Activated T-cell treated with anti-CD3 and anti-CD28 coated beads, Interleukin-2, amount 50 U/mL, for 72 hours (primary cell): ENCODE results near the gene TFCP2L1. TPM values are rescaled to one million over a fixed set of nuclear protein-coding genes. Genes with fewer than 3 reads are reported as not detected.
"Not testable (repeated sequence)": the region's sequence is repeated elsewhere in the genome, so short reads cannot be mapped to it uniquely, and the experiment has no call there.

Experiments used
- ATAC-seq, 2 donors: fragments of 150-1000 bp; cut with Tn5 transposase; replicated peaks in 1 of 2; 2 replicates each; pipeline ENCODE4 v1.10.0; 2021; ENCODE audit warnings: moderate library complexity in 2 of 2, mild to moderate bottlenecking in 1 of 2
- DNase-seq, 2 donors: peaks; one replicate each; pipeline ENCODE4 v3.0.0; 2021 to 2022; ENCODE audit warnings: mixed read lengths in 1 of 2
- H3K27ac Mint-ChIP-seq: one replicate; pipeline ENCODE4 v1.8.0; 2022; ENCODE audit warnings: mild to moderate bottlenecking, moderate library complexity, mixed read lengths
- H3K27me3 Mint-ChIP-seq: one replicate; pipeline ENCODE4 v1.8.0; 2022; ENCODE audit warnings: low read depth, mixed read lengths
- H3K36me3 Mint-ChIP-seq, 2 donors: one replicate each; pipeline ENCODE4 v1.8.0; 2022; ENCODE audit warnings: mixed read lengths in 2 of 2, mild to moderate bottlenecking in 1 of 2; ENCODE audit not compliant: insufficient read depth in 2 of 2
- H3K4me1 Mint-ChIP-seq: one replicate; pipeline ENCODE4 v1.8.0; 2022; ENCODE audit warnings: low read depth, mixed read lengths
- H3K4me3 Mint-ChIP-seq, 2 donors: one replicate each; pipeline ENCODE4 v1.8.0; 2022; ENCODE audit warnings: mild to moderate bottlenecking in 2 of 2, mixed read lengths in 2 of 2, moderate library complexity in 2 of 2
- H3K9me3 Mint-ChIP-seq, 2 donors: one replicate each; pipeline ENCODE4 v1.8.0; 2022; ENCODE audit warnings: mixed read lengths in 2 of 2
- total RNA-seq, 2 donors: library from RNA; stranded (reverse); gene quantifications; one replicate each; pipeline ENCODE4 v1.2.3, GENCODE V29; 2022

Gene TFCP2L1, protein sequence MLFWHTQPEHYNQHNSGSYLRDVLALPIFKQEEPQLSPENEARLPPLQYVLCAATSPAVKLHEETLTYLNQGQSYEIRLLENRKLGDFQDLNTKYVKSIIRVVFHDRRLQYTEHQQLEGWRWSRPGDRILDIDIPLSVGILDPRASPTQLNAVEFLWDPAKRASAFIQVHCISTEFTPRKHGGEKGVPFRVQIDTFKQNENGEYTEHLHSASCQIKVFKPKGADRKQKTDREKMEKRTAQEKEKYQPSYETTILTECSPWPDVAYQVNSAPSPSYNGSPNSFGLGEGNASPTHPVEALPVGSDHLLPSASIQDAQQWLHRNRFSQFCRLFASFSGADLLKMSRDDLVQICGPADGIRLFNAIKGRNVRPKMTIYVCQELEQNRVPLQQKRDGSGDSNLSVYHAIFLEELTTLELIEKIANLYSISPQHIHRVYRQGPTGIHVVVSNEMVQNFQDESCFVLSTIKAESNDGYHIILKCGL
- under 1 TPM; 0.10 to 0.16 TPM for total RNA-seq

- ATAC-seq (peak; percentile 77), DNase-seq (peak; percentile 31 to 41)
- Mint-ChIP-seq H3K4me3 (peak within 1 kb of the TSS; percentile 75 to 86), H3K9me3 (no peaks in the 10 kb centered on the region), H3K4me1 (peaks cover 6% of the 10 kb centered on the region), H3K27me3 (peaks cover 39% of the 10 kb centered on the region), H3K36me3 (peaks cover 0 to 2% of the 10 kb centered on the region in 2 donors), H3K27ac (no peak within 1 kb of the TSS)
Measured at GRCh38 chr2:121284463-121285449, at the start of gene TFCP2L1. TFCP2L1 (minus strand) TSS chr2:121285202; CDS start chr2:121285109, 93 bp downstream.

- no peaks in the 10 kb centered on the region for H3K9me3 Mint-ChIP-seq
- no peak overlapping the region for H3K27ac Mint-ChIP-seq
- H3K36me3 Mint-ChIP-seq, result no peaks in the 10 kb centered on the region
- H3K4me3 Mint-ChIP-seq, result no peak overlapping the region
- DNase-seq (peak in 1 of 2 donors; percentile 12), ATAC-seq (peak; percentile 31 to 59)
- H3K27me3 Mint-ChIP-seq, result peaks cover 7% of the 10 kb centered on the region
- H3K4me1 Mint-ChIP-seq, result no peaks in the 10 kb centered on the region
Measured at GRCh38 chr2:121333834-121334558, 49.0 kb upstream of the TFCP2L1 start.

GRCh38 chr2:121333231-121333630 lies 48.2 kb upstream of the TFCP2L1 start:
- Mint-ChIP-seq H3K9me3 (no peaks in the 10 kb centered on the region), H3K36me3 (no peaks in the 10 kb centered on the region), H3K27ac (no peak overlapping the region), H3K27me3 (peaks cover 7% of the 10 kb centered on the region), H3K4me1 (no peaks in the 10 kb centered on the region), H3K4me3 (no peak overlapping the region)
- ATAC-seq (no peak), DNase-seq (no peak)

GRCh38 chr2:121331324-121331723 lies 46.3 kb upstream of the TFCP2L1 start:
- DNase-seq, ATAC-seq, H3K9me3 Mint-ChIP-seq, H3K36me3 Mint-ChIP-seq, H3K4me3 Mint-ChIP-seq, H3K4me1 Mint-ChIP-seq, H3K27me3 Mint-ChIP-seq, H3K27ac Mint-ChIP-seq: not testable (repeated sequence)

DNA sequence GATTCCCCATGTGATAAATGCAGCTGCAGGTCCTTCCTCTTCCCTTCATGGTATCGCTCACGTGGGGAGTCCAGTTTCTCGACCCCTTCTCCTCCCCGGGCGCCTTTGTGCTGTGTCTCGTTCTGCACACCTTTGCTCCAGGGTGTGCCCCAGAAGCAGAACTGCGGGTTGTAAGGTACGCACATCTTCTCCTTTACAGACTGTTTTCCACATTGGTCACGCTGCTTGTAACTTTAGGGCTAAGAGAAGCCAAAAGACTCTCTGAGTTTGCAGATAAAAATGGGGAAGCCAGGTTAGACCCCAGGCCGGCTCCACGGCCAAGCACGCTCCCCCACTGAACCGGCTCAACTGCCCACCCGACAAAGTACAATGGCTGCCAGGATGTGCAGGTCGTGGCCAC lies 45.9 kb upstream of the TFCP2L1 start:
- no peak overlapping the region for H3K4me3 Mint-ChIP-seq
- H3K9me3 Mint-ChIP-seq, result no peaks in the 10 kb centered on the region
- DNase-seq (no peak), ATAC-seq (no peak)
- H3K4me1 Mint-ChIP-seq, result no peaks in the 10 kb centered on the region
- H3K27ac Mint-ChIP-seq, result peak overlapping the region; percentile 40
- H3K27me3 Mint-ChIP-seq, result peaks cover 7% of the 10 kb centered on the region
- H3K36me3 Mint-ChIP-seq, result no peaks in the 10 kb centered on the region

- Mint-ChIP-seq H3K27ac (no peak overlapping the region), H3K4me1 (no peaks in the 10 kb centered on the region), H3K4me3 (no peak overlapping the region), H3K36me3 (no peaks in the 10 kb centered on the region), H3K27me3 (peaks cover 7% of the 10 kb centered on the region), H3K9me3 (no peaks in the 10 kb centered on the region)
- no peak for DNase-seq
- no peak for ATAC-seq
Measured at GRCh38 chr2:121329786-121330185, 44.8 kb upstream of the TFCP2L1 start.

- Mint-ChIP-seq H3K9me3 (no peaks in the 10 kb centered on the region), H3K27me3 (peaks cover 7% of the 10 kb centered on the region), H3K4me1 (no peaks in the 10 kb centered on the region), H3K36me3 (no peaks in the 10 kb centered on the region), H3K27ac (no peak overlapping the region), H3K4me3 (no peak overlapping the region)
- ATAC-seq (no peak), DNase-seq (no peak)
Measured at GRCh38 chr2:121326628-121327027, 41.6 kb upstream of the TFCP2L1 start.

DNA sequence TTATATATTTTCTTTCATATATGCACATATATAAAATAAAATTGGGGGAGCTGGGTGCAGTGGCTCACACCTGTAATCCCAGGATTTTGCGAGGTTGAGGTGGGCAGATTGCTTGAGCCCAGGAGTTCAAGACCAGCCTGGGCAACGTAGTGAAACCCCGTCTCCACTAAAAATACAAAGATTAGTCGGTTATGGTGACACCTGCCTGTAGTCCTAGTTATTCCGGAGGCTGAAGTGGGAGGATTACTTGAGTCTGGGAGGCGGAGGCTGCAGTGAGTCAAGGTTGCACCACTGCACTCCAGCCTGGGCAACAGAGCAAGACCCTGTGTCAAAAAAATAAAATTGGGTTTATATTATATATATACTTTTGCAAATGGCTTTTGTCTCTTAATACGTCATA lies 39.6 kb upstream of the TFCP2L1 start:
- Mint-ChIP-seq H3K27ac (no peak overlapping the region), H3K4me3 (no peak overlapping the region), H3K27me3 (peaks cover 4% of the 10 kb centered on the region), H3K4me1 (no peaks in the 10 kb centered on the region), H3K9me3 (no peaks in the 10 kb centered on the region), H3K36me3 (no peaks in the 10 kb centered on the region)
- ATAC-seq (no peak), DNase-seq (no peak)

- DNase-seq (no peak), ATAC-seq (no peak)
- Mint-ChIP-seq H3K4me1 (no peaks in the 10 kb centered on the region), H3K27ac (no peak overlapping the region), H3K9me3 (no peaks in the 10 kb centered on the region), H3K4me3 (no peak overlapping the region), H3K27me3 (no peaks in the 10 kb centered on the region), H3K36me3 (no peaks in the 10 kb centered on the region)
Measured at GRCh38 chr2:121321476-121321875, 36.5 kb upstream of the TFCP2L1 start.

DNA sequence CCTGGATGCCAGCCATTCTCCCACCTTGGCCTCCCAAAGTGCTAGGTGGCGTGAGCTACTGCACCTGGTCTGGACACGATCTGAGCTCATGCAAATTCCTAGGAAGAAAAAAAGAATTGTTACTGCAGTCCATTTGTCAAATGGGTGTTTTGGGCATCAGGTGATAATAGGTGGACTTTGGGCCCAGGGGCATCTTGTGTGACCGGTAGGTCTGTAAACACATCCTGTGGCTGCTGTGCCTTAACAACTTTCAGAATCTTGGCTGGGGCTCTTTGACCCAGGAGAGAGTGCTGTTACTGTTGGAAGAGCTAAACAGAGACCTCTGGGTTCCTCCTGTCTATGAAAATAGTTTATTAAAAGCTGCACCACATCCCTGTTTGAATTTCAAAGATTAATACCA lies 34.9 kb upstream of the TFCP2L1 start:
- DNase-seq (no peak), ATAC-seq (no peak)
- Mint-ChIP-seq H3K36me3 (no peaks in the 10 kb centered on the region), H3K4me1 (no peaks in the 10 kb centered on the region), H3K4me3 (no peak overlapping the region), H3K27ac (no peak overlapping the region), H3K9me3 (no peaks in the 10 kb centered on the region), H3K27me3 (no peaks in the 10 kb centered on the region)

- ATAC-seq (no peak), DNase-seq (no peak)
- no peaks in the 10 kb centered on the region for H3K4me1 Mint-ChIP-seq
- peak overlapping the region; percentile 18 for H3K27ac Mint-ChIP-seq
- no peak overlapping the region for H3K4me3 Mint-ChIP-seq
- no peaks in the 10 kb centered on the region for H3K9me3 Mint-ChIP-seq
- H3K36me3 Mint-ChIP-seq, result no peaks in the 10 kb centered on the region
- no peaks in the 10 kb centered on the region for H3K27me3 Mint-ChIP-seq
Measured at GRCh38 chr2:121316986-121317385, 32.0 kb upstream of the TFCP2L1 start.

DNA sequence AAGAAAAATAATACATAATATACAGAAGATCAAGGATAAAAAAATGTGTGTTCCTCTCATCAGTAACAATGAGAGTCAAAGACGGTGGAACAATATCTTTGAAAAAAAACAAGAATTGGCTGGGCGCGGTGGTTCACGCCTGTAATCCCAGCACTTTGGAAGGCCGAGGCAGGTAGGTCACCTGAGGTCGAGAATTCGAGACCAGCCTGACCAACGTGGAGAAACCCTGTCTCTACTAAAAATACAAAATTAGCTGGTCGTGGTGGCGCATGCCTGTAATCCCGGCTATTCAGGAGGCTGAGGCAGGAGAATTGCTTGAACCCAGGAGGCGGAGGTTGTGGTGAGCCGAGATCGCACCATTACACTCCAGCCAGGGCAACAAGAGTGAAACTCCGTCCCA lies 28.7 kb upstream of the TFCP2L1 start:
- H3K27ac Mint-ChIP-seq, H3K9me3 Mint-ChIP-seq, ATAC-seq, H3K27me3 Mint-ChIP-seq, H3K4me3 Mint-ChIP-seq, DNase-seq, H3K4me1 Mint-ChIP-seq, H3K36me3 Mint-ChIP-seq: not testable (repeated sequence)
